ENCODE results near the gene UBE2QL1. TPM values are rescaled to one million over a fixed set of nuclear protein-coding genes. Genes with fewer than 3 reads are reported as not detected.

Gene UBE2QL1
- total RNA-seq, 1 donor from 2014 or later = 0.73 TPM

DNA sequence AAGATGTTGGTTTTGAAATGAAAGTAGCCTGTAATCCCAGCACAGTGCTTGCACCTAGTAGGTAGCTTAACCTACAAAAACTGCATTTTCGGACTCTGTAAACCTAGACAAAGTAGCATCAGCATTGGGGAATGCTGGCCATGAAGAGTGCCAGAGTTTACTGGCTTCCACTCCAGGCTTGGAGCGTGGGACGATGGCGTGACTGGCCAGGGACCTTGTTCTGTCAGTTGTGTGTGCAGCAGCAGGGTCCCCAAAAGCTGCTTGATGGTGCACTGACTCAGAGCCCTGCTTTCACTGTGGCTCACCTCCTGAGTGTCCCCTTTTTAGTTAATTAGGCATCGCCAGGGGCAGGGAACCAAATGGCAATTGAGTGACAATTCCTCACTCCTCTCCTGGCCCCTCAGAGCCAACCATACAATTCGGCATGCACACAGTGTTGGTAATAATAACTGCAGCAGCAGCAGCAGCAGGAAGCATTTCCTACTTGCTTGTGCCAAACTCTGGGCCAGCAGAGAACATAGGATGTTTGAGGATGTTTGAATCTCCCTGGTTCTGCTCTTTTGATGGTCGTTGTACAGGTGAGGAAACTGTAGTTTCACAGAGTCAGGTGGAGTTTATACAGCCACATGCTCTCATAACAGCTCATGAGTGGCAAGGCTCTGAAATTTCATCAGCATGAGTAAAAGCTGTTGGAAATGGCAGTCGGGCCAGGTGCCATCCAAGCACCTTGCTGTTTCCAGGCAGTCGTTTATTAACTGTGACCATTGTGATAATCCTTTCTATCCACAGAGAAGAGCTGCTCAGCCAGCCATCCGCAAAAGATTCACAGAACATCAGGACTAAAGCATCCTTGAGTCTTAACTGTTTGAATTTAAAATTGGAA lies 4.2 kb downstream of the UBE2QL1 start:
- Mint-ChIP-seq H3K27me3 (ENCODE audit: insufficient read depth) (peaks cover 52% of the 10 kb centered on the region), H3K9me3 (no peaks in the 10 kb centered on the region), H3K36me3 (ENCODE audit: low read depth) (peaks cover 2% of the 10 kb centered on the region), H3K27ac (no peak overlapping the region), H3K4me3 (no peak overlapping the region), H3K4me1 (ENCODE audit: low read depth) (peaks cover 5% of the 10 kb centered on the region)
- intact Hi-C loops (cut with micrococcal nuclease) = loop anchor here (5.0 to 10.0 kb wide), 2 partner anchors 122 to 566 kb away; no protein-coding TSS in a partner anchor
- no peak for DNase-seq (ENCODE audit: low spot score)

DNA sequence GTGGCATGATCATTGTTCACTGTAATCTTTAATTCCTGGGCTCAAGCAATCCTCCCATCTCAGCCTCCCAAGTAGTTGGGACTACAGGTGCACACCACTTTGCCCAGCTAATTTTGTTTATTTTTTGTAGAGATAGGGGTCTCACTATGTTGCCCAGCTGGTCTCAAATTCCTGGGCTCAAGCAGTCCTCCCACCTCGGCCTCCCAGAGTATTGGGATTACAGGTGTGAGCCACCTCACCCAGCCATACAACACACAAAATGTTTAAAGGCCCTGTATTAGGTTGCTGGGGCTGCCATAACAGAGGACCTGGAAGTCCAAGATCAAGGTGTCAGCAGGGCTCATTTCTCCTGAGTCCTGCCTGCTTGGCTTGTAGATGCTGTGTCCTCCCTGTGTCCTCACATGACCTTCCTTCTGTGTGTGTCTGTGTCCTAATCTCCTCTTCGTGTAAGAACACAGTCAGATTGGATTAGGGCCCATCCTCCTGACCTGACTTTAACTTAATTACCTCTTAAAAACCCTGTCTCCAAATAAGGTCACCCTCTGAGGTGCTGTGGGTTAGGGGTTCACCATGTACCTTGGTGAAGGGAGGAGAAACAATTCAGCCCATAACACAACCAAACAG lies 5.4 kb downstream of the UBE2QL1 start:
- peaks cover 49% of the 10 kb centered on the region for H3K27me3 Mint-ChIP-seq (ENCODE audit: insufficient read depth)
- no peak for DNase-seq (ENCODE audit: low spot score)
- H3K36me3 Mint-ChIP-seq (ENCODE audit: low read depth) = peaks cover 2% of the 10 kb centered on the region
- no peaks in the 10 kb centered on the region for H3K9me3 Mint-ChIP-seq
- intact Hi-C loops (cut with micrococcal nuclease) = loop anchor here (5.0 to 10.0 kb wide), 2 partner anchors 121 to 567 kb away; no protein-coding TSS in a partner anchor
- peaks cover 5% of the 10 kb centered on the region for H3K4me1 Mint-ChIP-seq (ENCODE audit: low read depth)
- H3K27ac Mint-ChIP-seq = no peak overlapping the region
- H3K4me3 Mint-ChIP-seq = no peak overlapping the region

DNA sequence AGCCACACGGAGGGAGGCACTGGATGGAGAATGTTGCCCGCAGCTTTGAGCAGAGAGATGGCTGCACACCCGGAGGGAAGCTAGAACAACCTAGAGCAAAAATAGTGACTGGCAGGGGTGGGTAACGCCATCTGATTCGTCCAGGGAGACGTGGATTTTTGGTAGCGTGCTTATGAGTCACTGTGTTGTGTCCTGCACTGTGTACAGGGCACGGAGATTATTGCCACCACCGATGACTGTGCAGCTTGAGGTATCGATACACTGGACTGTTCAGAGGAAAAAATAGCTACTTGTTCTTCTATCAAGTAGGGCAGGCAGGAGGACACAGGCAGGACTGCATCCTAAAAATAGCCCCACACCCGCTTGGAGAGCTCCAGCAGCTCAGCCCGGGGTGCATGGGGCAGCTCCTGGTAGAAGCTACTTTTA lies 6.0 kb downstream of the UBE2QL1 start:
- Mint-ChIP-seq H3K4me1 (ENCODE audit: low read depth) (no peaks in the 10 kb centered on the region), H3K4me3 (no peak overlapping the region), H3K27me3 (ENCODE audit: insufficient read depth) (peaks cover 46% of the 10 kb centered on the region), H3K36me3 (ENCODE audit: low read depth) (no peaks in the 10 kb centered on the region), H3K27ac (no peak overlapping the region), H3K9me3 (no peaks in the 10 kb centered on the region)
- DNase-seq (ENCODE audit: low spot score) = no peak
- intact Hi-C loops (cut with micrococcal nuclease) = loop anchor here (5.0 to 10.0 kb wide), 2 partner anchors 120 to 567 kb away; no protein-coding TSS in a partner anchor

DNA sequence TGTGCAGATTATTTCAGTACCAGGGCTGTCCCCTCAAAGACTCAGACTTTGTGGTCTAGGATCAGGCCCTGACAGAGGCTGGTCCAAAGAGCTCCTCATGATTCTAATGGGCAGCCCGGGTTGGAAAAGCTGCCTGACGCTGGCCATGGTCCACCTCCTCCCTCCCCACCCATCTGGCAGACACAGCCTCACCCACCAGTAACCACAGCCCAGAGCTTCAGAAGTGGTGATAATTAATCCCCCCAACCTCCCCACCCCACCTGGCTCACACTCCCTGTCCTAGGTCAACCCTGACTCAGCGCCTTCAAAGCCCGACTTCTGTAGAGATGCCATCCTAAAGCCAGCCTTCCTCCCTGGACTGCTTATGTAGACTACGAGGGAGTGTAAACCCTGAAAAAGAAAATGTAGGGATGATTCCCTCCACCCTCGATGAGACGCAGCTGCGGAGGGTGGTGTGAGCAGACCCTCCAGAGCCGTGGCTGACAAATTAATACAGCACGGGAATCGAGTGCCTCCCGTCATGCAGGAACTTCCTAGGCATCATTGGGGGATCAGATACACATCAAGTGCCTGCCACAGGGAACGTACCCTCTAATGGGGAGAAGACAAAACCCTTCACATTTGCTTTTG lies 7.0 kb downstream of the UBE2QL1 start:
- Mint-ChIP-seq H3K4me3 (no peak overlapping the region), H3K36me3 (ENCODE audit: low read depth) (no peaks in the 10 kb centered on the region), H3K27me3 (ENCODE audit: insufficient read depth) (peaks cover 37% of the 10 kb centered on the region), H3K4me1 (ENCODE audit: low read depth) (no peaks in the 10 kb centered on the region), H3K9me3 (no peaks in the 10 kb centered on the region), H3K27ac (no peak overlapping the region)
- no peak for DNase-seq (ENCODE audit: low spot score)
- intact Hi-C loops (cut with micrococcal nuclease) = loop anchor here (10.0 kb wide), 1 partner anchor 119 kb away; no protein-coding TSS in a partner anchor

DNA sequence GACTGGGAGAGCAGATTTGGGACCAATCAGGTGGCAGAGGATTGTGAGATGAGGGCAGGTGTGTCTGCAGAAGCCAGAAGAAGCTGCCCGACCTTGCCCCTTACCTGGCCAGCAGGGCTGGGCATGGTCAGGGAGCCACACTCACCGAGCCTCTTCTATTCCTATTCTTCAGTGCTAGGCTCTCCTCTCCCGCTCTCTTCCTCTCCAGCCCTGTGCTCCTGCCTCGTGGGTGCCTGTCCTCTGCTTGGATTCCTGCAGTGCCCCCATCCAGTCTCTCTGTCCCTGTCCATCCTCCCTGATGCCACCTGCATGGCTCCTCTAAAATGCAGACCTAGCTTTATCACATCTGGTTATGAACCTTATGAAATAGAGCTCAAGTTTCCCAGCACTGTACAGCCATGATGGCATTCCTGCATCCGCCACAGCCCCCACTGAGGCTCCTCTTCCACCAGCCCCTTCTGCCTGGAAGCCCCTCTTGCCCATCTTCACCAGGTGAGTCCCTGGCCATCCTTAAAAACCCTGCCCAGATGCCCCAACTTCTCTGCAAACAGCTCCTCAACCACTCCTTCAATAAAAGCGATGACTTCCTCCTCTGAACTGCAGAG lies 8.2 kb downstream of the UBE2QL1 start:
- Mint-ChIP-seq H3K27me3 (ENCODE audit: insufficient read depth) (peaks cover 26% of the 10 kb centered on the region), H3K9me3 (no peaks in the 10 kb centered on the region), H3K4me1 (ENCODE audit: low read depth) (no peaks in the 10 kb centered on the region), H3K27ac (no peak overlapping the region), H3K36me3 (ENCODE audit: low read depth) (no peaks in the 10 kb centered on the region), H3K4me3 (no peak overlapping the region)
- DNase-seq (ENCODE audit: low spot score) = no peak
- intact Hi-C loops (cut with micrococcal nuclease) = loop anchor here (10.0 kb wide), 1 partner anchor 118 kb away; no protein-coding TSS in a partner anchor

DNA sequence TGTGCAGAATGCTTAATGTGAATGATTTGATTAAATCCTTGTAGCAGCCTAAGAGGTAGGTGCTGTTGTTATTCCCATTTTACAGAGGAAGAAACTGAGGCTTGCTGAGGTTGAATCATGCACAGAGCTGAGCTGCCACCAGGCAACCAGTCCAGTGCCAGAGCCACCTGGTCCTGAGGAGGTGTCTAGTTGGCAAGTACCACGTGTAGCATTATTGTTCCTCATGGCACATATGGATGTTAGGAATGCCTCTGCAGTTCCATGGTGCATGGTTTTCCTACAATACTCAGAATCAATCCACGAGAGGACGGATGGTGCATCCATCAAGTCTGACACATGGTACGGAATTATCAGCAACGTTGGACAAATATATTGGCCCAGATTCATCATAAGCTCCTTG lies 8.9 kb downstream of the UBE2QL1 start:
- H3K27me3 Mint-ChIP-seq (ENCODE audit: insufficient read depth) = peaks cover 25% of the 10 kb centered on the region
- no peak overlapping the region for H3K27ac Mint-ChIP-seq
- no peaks in the 10 kb centered on the region for H3K9me3 Mint-ChIP-seq
- DNase-seq (ENCODE audit: low spot score) = no peak
- no peaks in the 10 kb centered on the region for H3K4me1 Mint-ChIP-seq (ENCODE audit: low read depth)
- no peak overlapping the region for H3K4me3 Mint-ChIP-seq
- intact Hi-C loops (cut with micrococcal nuclease) = loop anchor here (10.0 kb wide), 1 partner anchor 117 kb away; no protein-coding TSS in a partner anchor
- H3K36me3 Mint-ChIP-seq (ENCODE audit: low read depth) = no peaks in the 10 kb centered on the region

DNA sequence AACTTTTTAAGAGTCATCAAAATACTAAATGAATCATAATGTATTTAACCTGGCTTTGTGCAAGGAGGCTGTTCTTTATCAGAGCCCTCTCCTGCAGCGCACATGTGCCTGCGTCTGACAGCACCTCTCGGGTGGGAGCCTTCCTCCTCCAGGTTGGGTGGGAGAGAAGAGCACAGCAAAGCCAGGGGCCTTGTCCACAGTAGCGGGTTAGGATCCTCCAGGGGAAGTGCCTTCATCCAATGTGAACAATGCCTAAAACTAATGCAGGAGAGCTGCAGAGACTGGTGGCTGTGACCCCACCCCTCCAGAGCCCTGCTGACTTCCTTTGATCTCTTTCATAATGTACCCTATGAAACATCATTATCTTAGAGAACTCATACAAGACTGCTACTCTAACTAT lies 10.2 kb downstream of the UBE2QL1 start:
- H3K27ac Mint-ChIP-seq = no peak overlapping the region

DNA sequence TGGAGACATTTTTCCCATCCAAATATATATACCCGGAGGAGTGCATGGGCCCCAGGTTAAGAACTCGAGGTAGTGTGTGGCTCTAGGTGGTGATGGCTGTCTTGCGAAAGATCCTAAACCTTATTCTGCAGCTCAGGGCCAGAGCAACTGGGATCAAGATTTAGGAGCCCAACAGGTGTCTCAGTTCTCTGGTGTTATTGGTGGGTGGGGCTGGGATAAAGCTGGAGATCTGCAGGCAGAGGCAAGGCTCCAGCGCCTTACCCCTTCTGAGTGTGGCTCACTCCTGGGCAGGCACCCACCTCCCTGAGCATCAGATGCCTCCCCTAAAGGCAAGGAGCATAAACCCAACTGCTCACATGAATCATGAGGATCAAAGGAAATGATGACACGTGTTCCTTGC lies 11.2 kb downstream of the UBE2QL1 start:
- intact Hi-C loops (cut with micrococcal nuclease) = loop anchor here (10.0 kb wide), 1 partner anchor 115 kb away; no protein-coding TSS in a partner anchor
- H3K4me1 Mint-ChIP-seq (ENCODE audit: low read depth) = no peaks in the 10 kb centered on the region
- H3K4me3 Mint-ChIP-seq = no peak overlapping the region
- no peaks in the 10 kb centered on the region for H3K9me3 Mint-ChIP-seq
- no peak overlapping the region for H3K27ac Mint-ChIP-seq
- no peaks in the 10 kb centered on the region for H3K36me3 Mint-ChIP-seq (ENCODE audit: low read depth)
- DNase-seq (ENCODE audit: low spot score) = no peak
- H3K27me3 Mint-ChIP-seq (ENCODE audit: insufficient read depth) = peaks cover 18% of the 10 kb centered on the region

More for the DNA sequence above, 10.2 kb downstream of the UBE2QL1 start:
- Mint-ChIP-seq H3K4me3 (no peak overlapping the region), H3K27me3 (ENCODE audit: insufficient read depth) (peaks cover 25% of the 10 kb centered on the region), H3K9me3 (no peaks in the 10 kb centered on the region), H3K4me1 (ENCODE audit: low read depth) (no peaks in the 10 kb centered on the region), H3K36me3 (ENCODE audit: low read depth) (no peaks in the 10 kb centered on the region)
- intact Hi-C loops (cut with micrococcal nuclease) = loop anchor here (10.0 kb wide), 1 partner anchor 116 kb away; no protein-coding TSS in a partner anchor
- DNase-seq (ENCODE audit: low spot score) = no peak

DNA sequence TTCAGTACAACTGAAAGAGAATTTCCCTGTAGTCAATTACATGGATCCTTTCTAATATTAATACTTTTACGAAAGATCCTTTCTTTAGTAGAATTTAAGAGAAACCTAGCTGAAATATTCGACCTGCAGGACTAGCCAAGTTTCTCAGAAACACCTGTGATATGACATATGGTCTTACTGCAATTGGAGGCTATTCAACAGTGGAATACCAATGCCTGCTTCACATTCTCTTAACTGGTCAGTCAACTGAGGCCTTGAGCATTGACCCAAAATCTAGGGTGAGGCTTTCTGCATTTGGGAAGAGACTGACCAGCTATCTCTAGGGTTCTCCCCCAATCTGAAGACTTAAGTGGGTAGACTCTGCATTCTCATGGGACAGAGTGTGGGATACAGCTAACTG lies 12.3 kb downstream of the UBE2QL1 start:
- no peaks in the 10 kb centered on the region for H3K4me1 Mint-ChIP-seq (ENCODE audit: low read depth)
- H3K9me3 Mint-ChIP-seq = no peaks in the 10 kb centered on the region
- no peak for DNase-seq (ENCODE audit: low spot score)
- no peak overlapping the region for H3K4me3 Mint-ChIP-seq
- no peaks in the 10 kb centered on the region for H3K36me3 Mint-ChIP-seq (ENCODE audit: low read depth)
- no peak overlapping the region for H3K27ac Mint-ChIP-seq
- intact Hi-C loops (cut with micrococcal nuclease) = no loop called here
- H3K27me3 Mint-ChIP-seq (ENCODE audit: insufficient read depth) = peaks cover 9% of the 10 kb centered on the region

DNA sequence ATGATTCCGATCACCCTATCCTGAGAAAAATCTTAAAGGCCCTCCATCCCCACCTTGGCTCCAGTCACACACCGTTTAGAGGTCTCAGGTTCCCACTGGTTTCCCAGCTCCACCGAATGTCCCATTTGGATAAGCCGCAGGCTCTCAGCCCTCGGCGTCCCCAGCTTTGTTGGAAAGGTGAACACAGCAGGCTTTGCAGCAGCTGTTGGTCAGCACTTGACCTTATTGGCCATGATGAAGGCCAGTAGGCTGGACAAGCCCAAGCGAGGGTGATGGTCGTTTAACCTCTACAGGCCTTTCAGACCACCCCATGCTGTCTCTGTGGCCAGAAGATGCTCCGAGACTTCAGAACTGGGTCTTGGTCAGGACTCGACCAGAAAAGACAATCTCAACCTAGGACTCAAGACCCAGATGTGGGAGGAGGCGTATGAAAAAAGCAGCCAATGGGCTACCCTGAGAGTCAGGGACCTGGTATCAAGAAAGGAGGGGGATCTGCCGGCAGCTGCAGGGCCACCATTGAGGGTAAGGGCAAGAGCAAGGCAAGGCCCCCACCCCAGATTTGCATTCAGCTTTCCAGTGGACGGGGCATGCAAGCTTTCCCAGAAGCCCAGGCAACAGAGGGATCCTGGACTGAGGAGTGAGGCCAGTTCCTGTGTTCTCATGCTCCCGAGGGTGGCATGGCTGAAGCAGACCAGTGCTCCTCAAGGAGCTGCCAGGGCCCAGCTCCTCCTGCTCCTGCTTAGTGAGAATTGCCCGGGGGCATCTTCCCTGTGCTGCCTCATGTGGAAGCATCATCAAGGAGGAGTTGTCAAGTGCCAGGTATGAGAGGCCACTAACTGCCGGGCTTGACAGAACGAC lies 13.4 kb downstream of the UBE2QL1 start:
- H3K4me3 Mint-ChIP-seq = no peak overlapping the region
- intact Hi-C loops (cut with micrococcal nuclease) = no loop called here
- H3K9me3 Mint-ChIP-seq = no peaks in the 10 kb centered on the region
- no peaks in the 10 kb centered on the region for H3K4me1 Mint-ChIP-seq (ENCODE audit: low read depth)
- H3K27ac Mint-ChIP-seq = no peak overlapping the region
- no peak for DNase-seq (ENCODE audit: low spot score)
- no peaks in the 10 kb centered on the region for H3K36me3 Mint-ChIP-seq (ENCODE audit: low read depth)
- H3K27me3 Mint-ChIP-seq (ENCODE audit: insufficient read depth) = peaks cover 7% of the 10 kb centered on the region

DNA sequence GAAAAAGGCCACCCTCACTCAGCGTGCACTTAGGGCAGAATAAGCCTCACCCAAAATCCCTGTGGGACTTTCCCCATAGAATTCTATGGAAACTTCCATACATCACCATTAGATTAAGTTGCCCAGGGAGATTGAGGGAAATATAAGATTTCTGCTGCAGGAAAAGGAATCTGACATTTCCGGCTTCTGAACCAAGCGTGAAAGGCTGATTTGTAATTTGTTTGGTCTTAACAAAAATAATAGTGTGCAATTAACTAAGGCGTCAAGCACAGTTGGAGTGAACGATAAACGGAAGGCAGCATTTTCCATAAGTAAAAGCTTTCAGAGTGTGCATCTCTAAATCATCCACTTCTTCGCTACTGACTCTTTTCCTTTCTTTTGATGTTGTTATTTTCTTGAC lies 14.0 kb downstream of the UBE2QL1 start:
- H3K9me3 Mint-ChIP-seq = no peaks in the 10 kb centered on the region
- no peaks in the 10 kb centered on the region for H3K36me3 Mint-ChIP-seq (ENCODE audit: low read depth)
- peaks cover 4% of the 10 kb centered on the region for H3K27me3 Mint-ChIP-seq (ENCODE audit: insufficient read depth)
- H3K27ac Mint-ChIP-seq = no peak overlapping the region
- no peak overlapping the region for H3K4me3 Mint-ChIP-seq
- intact Hi-C loops (cut with micrococcal nuclease) = no loop called here
- no peak for DNase-seq (ENCODE audit: low spot score)
- H3K4me1 Mint-ChIP-seq (ENCODE audit: low read depth) = no peaks in the 10 kb centered on the region

DNA sequence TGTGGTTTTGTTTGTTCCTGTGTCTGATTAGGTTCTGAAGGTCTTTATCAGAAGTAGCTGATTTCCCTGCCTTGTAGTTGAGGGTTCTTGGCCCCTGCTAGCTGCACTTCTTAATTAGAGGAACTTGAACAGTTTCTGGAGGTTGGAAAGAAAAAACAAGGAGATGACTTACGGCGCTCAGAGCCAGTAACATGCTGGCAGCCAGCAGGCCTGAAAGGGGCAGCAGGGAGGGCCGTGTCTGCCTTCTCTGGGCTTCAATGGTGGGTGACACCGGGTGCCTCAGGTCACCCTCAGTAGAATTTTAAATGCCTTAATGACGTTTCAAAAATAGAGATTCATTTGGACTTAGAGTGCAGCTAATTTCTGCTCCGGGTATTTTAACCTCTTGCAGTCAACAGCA lies 15.8 kb downstream of the UBE2QL1 start:
- no peak for DNase-seq (ENCODE audit: low spot score)
- Mint-ChIP-seq H3K27ac (no peak overlapping the region), H3K4me1 (ENCODE audit: low read depth) (no peaks in the 10 kb centered on the region), H3K27me3 (ENCODE audit: insufficient read depth) (peaks cover 12% of the 10 kb centered on the region), H3K9me3 (no peaks in the 10 kb centered on the region), H3K36me3 (ENCODE audit: low read depth) (no peaks in the 10 kb centered on the region), H3K4me3 (no peak overlapping the region)
- intact Hi-C loops (cut with micrococcal nuclease) = no loop called here
